ENCODE results near the gene TEPSIN.

- TF ChIP-seq ZC3H10 (CRISPR knock-in tag; IDR thresholded peaks at IDR 0.05), result no peak
- no peak for TF ChIP-seq PATZ1 (CRISPR knock-in tag; IDR thresholded peaks at IDR 0.05; ENCODE audit: borderline replicate concordance)
- no peak for TF ChIP-seq ARNTL (CRISPR knock-in tag; IDR thresholded peaks at IDR 0.05; ENCODE audit: borderline replicate concordance, low read depth)
- TF ChIP-seq OSR1 (CRISPR knock-in tag; IDR thresholded peaks at IDR 0.05), result no peak
- TF ChIP-seq CREB5 (CRISPR knock-in tag; IDR thresholded peaks at IDR 0.05; ENCODE audit: low read depth), result no peak
- no peak for TF ChIP-seq ZNF8 (CRISPR knock-in tag; IDR thresholded peaks at IDR 0.05)
- TF ChIP-seq TSHZ2 (CRISPR knock-in tag; IDR thresholded peaks at IDR 0.05), result no peak
- no peak for TF ChIP-seq ZNF70 (CRISPR knock-in tag; IDR thresholded peaks at IDR 0.05)
- no peak for TF ChIP-seq BACH2 (CRISPR knock-in tag; IDR thresholded peaks at IDR 0.05; ENCODE audit: borderline replicate concordance)
- no peak for TF ChIP-seq ZFP3 (CRISPR knock-in tag; IDR thresholded peaks at IDR 0.05)
- TF ChIP-seq TCF4 (CRISPR knock-in tag; IDR thresholded peaks at IDR 0.05; ENCODE audit: borderline replicate concordance), result no peak
These were observed 46.3 kb downstream of the TEPSIN start for GRCh38 chr17:81192386-81193050.

Data from SK-N-SH treated with all-trans-retinoic acid at 6 μM for 48 hours (cell line).